AG09319 (cell line): ENCODE data around the gene APOL6.
A peak's percentile ranks its signal among the peaks of the same experiment; 100 is the strongest.

Experiments used
- DNase-seq: peaks from one replicate; pipeline ENCODE4 v3.0.0-alpha.2; 2010; ENCODE audit warnings: low read depth; ENCODE audit errors: extremely low read depth
- TF ChIP-seq, protein P1 (sequence below): IDR thresholded peaks from 2 replicates; pipeline ENCODE4 v1.5.1; 2011; ENCODE audit warnings: low read depth, mild to moderate bottlenecking, inconsistent platforms, low read length, moderate library complexity

The APOL6 gene

DNA sequence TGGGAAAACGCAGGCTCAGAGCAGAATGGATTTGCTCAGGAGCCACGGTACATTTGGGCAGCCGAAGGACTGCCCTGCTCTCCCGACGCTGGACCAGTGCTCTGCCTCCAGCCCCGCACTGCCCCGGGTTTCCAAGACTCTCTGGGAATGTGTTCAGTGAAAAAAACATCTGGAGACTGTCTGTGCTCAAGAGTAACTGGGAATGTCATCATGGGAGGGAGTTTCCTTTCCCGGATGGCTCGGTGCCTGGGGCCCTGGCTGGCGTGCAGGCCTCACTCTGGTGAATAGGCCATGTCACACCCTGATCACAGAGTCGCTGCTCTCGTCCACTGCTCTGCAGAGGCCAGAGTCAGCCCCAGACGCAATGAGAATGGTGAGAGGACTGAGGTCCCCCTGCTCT is 9.8 kb upstream of the APOL6 start:
- TF ChIP-seq, protein P1, sequence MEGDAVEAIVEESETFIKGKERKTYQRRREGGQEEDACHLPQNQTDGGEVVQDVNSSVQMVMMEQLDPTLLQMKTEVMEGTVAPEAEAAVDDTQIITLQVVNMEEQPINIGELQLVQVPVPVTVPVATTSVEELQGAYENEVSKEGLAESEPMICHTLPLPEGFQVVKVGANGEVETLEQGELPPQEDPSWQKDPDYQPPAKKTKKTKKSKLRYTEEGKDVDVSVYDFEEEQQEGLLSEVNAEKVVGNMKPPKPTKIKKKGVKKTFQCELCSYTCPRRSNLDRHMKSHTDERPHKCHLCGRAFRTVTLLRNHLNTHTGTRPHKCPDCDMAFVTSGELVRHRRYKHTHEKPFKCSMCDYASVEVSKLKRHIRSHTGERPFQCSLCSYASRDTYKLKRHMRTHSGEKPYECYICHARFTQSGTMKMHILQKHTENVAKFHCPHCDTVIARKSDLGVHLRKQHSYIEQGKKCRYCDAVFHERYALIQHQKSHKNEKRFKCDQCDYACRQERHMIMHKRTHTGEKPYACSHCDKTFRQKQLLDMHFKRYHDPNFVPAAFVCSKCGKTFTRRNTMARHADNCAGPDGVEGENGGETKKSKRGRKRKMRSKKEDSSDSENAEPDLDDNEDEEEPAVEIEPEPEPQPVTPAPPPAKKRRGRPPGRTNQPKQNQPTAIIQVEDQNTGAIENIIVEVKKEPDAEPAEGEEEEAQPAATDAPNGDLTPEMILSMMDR, result no peak
- peak; percentile 86 for DNase-seq

DNA sequence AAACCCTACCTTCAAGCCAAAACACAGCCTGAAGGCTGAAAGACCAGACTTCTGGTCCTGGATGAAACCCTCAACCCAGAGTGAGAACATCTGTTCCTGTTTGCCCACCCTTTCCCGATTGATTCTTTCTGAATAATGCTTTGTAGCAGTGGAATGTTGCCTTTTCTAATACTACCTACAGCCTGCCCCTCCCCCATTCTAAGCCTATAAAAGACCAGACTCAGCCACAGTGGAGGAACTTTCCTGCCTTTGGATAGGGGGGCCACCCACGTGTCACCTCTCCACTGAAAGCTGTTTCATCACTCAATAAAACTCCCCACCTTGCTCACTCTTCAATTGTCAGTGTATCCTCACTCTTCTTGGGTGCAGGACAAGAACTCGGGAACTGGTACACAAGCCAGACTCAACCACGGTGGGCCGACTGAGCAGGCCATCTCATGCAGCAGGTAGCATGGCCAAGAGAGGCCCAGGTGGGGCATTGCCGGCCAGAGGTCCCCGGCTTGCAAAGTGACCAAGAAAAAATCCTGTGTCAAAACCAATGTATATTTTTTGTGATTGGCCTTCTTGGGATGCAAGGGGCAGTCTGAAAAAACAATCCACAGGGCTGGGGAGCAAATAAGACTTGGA is 6.6 kb upstream of the APOL6 start:
- TF ChIP-seq, protein P1, result no peak
- no peak for DNase-seq

DNA sequence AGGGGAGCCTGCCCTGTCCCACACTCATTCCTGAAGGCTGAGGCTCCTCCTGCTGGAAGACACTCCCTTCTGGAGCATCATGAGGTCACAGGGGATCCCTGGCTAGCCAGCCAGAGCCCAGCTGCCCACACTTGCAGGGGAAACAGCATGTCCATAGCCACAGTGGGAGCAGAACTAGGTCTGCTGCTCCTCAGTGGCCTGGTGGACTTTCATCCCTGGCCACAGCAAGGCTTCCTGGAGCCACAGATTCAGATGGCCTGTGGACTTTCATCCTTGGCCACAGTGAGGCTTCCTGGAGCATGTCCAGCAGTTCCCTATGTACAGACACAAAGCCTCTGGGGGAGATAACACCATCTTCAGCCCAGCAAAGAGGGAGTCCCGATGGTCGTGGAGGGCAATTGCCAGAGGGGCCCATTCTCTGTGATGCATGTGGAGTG is 5.9 kb upstream of the APOL6 start:
- TF ChIP-seq, protein P1, result no peak
- DNase-seq, result no peak

DNA sequence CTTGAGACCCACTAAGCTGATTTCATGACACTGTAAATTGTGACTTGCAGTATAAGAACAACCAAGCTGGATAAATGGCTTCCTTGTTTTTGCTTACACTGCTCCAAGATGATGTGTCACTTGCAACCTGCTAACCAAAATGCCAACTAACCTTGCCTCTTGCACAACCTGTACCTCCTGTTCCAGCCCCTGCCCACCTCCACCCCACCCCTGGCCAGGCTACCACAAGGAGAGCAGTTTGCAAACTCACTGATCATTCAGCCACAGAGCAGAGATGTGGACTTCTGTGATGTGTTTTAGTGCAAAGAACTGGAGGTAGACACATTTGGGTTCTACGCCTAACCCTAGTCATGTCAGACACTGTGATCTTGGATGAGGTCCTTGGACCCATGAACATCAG is 4.3 kb upstream of the APOL6 start:
- TF ChIP-seq, protein P1, result no peak

DNA sequence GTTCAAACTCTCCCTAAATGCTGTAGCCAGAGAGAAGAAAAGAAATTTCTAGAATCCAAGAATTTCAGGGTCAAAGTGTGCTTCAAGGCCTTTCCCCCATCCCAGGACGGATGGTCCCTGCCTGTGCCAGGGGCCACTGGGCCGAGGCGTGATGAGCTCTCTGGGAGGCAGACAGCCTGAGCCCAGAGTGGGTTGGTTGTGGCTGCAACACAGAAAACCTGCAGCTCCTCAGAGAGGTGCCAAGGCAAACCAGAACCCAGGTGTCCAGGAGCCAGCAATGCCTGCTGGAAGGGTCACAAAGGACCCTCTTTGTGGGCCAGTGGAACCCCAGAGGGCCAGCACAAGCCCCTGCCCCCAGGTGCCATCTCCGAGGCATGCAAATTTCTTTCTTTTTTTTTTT is 2.6 kb upstream of the APOL6 start:
- TF ChIP-seq, protein P1, result no peak
- no peak for DNase-seq

More for the DNA sequence above, 4.3 kb upstream of the APOL6 start:
- no peak for DNase-seq

DNA sequence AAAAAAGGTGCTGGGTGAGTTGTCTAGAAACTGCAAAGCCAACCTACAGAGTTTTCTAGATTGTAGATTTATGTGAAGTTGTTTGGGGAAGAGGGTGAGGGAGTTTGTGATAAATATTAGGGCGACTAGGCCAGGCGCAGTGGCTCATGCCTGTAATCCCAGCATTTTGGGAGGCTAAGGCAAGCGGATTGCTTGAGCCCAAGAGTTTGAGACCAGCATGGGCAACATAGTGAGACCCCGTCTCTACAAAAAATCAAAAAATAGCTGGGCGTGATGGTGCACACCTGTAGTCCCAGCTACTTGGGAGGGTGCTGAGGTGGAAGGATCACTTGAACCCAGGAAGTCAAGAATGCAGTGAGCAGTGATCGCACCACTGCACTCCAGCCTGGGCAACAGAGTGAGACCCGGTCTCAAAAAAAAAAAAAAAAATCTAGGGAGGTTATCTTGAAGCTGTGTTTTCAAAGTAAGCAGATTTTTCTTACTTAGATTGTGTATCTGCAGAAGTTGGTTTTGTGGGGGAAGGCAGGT is 844 bp downstream of the APOL6 start:
- TF ChIP-seq, protein P1, result no peak
- DNase-seq, result no peak

DNA sequence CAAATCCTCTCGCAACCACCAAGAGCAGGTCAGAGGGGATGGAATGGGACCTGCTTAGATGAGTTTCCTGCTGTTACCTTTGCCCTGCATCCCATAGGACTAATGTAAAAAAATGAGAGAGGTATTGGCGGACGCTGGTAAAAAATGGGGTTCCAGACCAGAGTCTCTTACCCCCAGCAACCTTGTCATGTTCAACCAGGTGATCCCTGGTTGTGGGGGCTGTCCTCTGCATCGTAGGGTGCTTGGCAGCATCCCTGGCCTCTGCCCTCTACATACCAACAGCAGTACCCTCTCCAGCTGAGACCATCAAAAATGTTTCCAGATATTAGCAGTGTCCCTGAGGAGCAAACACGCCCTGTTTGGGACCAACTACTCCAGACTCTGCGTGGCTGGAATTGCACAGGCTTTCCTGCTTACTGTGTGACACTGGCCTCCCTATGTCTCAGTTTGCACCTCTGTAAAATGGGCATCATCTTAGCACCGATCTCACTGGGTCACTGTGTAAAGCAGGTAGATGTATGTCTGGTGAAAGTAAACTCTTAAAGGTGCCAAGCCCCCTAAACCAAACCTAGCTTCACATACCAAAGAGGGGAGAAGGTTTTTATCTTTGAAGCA is 1.5 kb downstream of the APOL6 start:
- no peak for DNase-seq
- TF ChIP-seq, protein P1, result no peak
